OCI-LY3 (cell line): Measurements from ENCODE around the gene MICB.
"Not testable (repeated sequence)": the region's sequence is repeated elsewhere in the genome, so short reads cannot be mapped to it uniquely, and the experiment has no call there.

Experiments used
- H2AFZ ChIP-seq: fragments of 200-600, 300-600 bp; shearing (Covaris generic); 2 replicates; pipeline ENCODE4 v1.6.0; 2014; ENCODE audit warnings: antibody characterized with exemption, low read depth, low read length
- H3K27ac ChIP-seq: fragments of 200-600, 300-600 bp; sonication (generic); 2 replicates; pipeline ENCODE4 v1.5.1; 2014; ENCODE audit warnings: mild to moderate bottlenecking, low read length, moderate library complexity, mixed read lengths
- H3K27me3 ChIP-seq: fragments of 200-600, 300-600 bp; sonication (generic); 2 replicates; pipeline ENCODE4 v1.6.1; 2014; ENCODE audit warnings: low read depth, low read length, mixed read lengths
- H3K36me3 ChIP-seq: fragments of 200-600, 300-600 bp; sonication (generic); replicated peaks from 2 replicates; pipeline ENCODE3; 2014; ENCODE audit warnings: low read depth, low read length, mixed read lengths
- H3K4me1 ChIP-seq: fragments of 300-600, 200-600 bp; sonication (generic); 2 replicates; pipeline ENCODE4 v1.6.1; 2014; ENCODE audit warnings: low read length, mixed read lengths
- H3K4me2 ChIP-seq: fragments of 200-600, 300-600 bp; sonication (generic); 2 replicates; pipeline ENCODE4 v1.6.1; 2014; ENCODE audit warnings: low read length, mixed read lengths
- H3K4me3 ChIP-seq: fragments of 300-600, 200-600 bp; sonication (generic); 2 replicates; pipeline ENCODE4 v1.5.1; 2014; ENCODE audit warnings: antibody characterized with exemption, mild to moderate bottlenecking, low read length, moderate library complexity
- H3K79me2 ChIP-seq: fragments of 300-600, 200-600 bp; shearing (Covaris generic); 2 replicates; pipeline ENCODE4 v1.6.1; 2014; ENCODE audit warnings: mild to moderate bottlenecking, low read length, mixed read lengths
- H3K9ac ChIP-seq: fragments of 300-600, 200-600 bp; shearing (Covaris generic); 2 replicates; pipeline ENCODE4 v1.6.0; 2014; ENCODE audit warnings: mild to moderate bottlenecking, low read length, moderate library complexity
- H3K9me3 ChIP-seq: fragments of 200-600, 300-600 bp; shearing (Covaris generic); 2 replicates; pipeline ENCODE4 v1.6.1; 2014; ENCODE audit warnings: low read length, mixed read lengths; ENCODE audit not compliant: insufficient read depth
- H4K20me1 ChIP-seq: fragments of 200-600, 300-600 bp; sonication (generic); 2 replicates; pipeline ENCODE4 v1.6.1; 2016; ENCODE audit warnings: low read length, mixed read lengths; ENCODE audit not compliant: insufficient read depth
- CTCF ChIP-seq: fragments of 200-600, 300-600 bp; sonication (generic); IDR thresholded peaks from 2 replicates; pipeline ENCODE4 v1.5.1; 2014; ENCODE audit warnings: antibody characterized with exemption, low read length, low read depth
- EZH2phosphoT487 ChIP-seq: fragments of 200-600 bp; shearing (Covaris generic); IDR thresholded peaks from 2 replicates; pipeline ENCODE4 v1.6.1; 2018; ENCODE audit warnings: antibody characterized with exemption, mixed run types, low read depth

The MICB gene

GRCh38 chr6:31497531-31498476, at the start of gene MICB:
Gene MICB, plus strand, starts transcription at chr6:31498145. Its CDS starts 49 bp downstream, at chr6:31498194.
- Histone ChIP-seq H3K27ac (no peak within 1 kb of the TSS), H2AFZ (no peak within 1 kb of the TSS)

GRCh38 chr6:31450751-31451150, 47.2 kb upstream of the MICB start:
- H3K4me1 ChIP-seq, result peaks cover 3% of the 10 kb centered on the region; the same call in 1 of the 2 replicates
- H3K27me3 ChIP-seq, result peaks cover 26% of the 10 kb centered on the region
- H2AFZ ChIP-seq, result no peak overlapping the region
- no peak overlapping the region for H3K4me3 ChIP-seq
- TF ChIP-seq EZH2phosphoT487, result no peak
- no peak for TF ChIP-seq CTCF
- no peaks in the 10 kb centered on the region for H4K20me1 ChIP-seq
- H3K9me3 ChIP-seq, result no peaks in the 10 kb centered on the region
- no peak overlapping the region for H3K27ac ChIP-seq
- H3K9ac ChIP-seq, result no peak overlapping the region
- H3K4me2 ChIP-seq, result no peak overlapping the region
- no peaks in the 10 kb centered on the region for H3K79me2 ChIP-seq
- no peaks in the 10 kb centered on the region for H3K36me3 ChIP-seq

More at GRCh38 chr6:31497531-31498476, at the start of gene MICB:
- Histone ChIP-seq H3K9ac (no peak within 1 kb of the TSS), H3K27me3 (no peaks in the 10 kb centered on the region), H3K4me1 (0 out of 2 replicates have a peak, but pooled peaks cover 6% of the 10 kb centered on the region), H4K20me1 (0 out of 2 replicates have a peak, but pooled peaks cover 3% of the 10 kb centered on the region), H3K79me2 (peaks cover 21% of the 10 kb centered on the region), H3K4me3 (no peak within 1 kb of the TSS), H3K4me2 (no peak within 1 kb of the TSS), H3K36me3 (no peaks in the 10 kb centered on the region), H3K9me3 (no peaks in the 10 kb centered on the region)
- TF ChIP-seq CTCF, result no peak
- no peak for TF ChIP-seq EZH2phosphoT487

- H3K27me3 ChIP-seq, result peaks cover 36% of the 10 kb centered on the region
- H4K20me1 ChIP-seq, result no peaks in the 10 kb centered on the region
- TF ChIP-seq EZH2phosphoT487, result no peak
- TF ChIP-seq CTCF, result no peak
- no peaks in the 10 kb centered on the region for H3K36me3 ChIP-seq
- no peak overlapping the region for H3K4me3 ChIP-seq
- H2AFZ ChIP-seq, result no peak overlapping the region
- no peak overlapping the region for H3K27ac ChIP-seq
- no peak overlapping the region for H3K9ac ChIP-seq
- H3K4me1 ChIP-seq, result peaks cover 3% of the 10 kb centered on the region; the same call in 1 of the 2 replicates
- H3K79me2 ChIP-seq, result no peaks in the 10 kb centered on the region
- no peaks in the 10 kb centered on the region for H3K9me3 ChIP-seq
- H3K4me2 ChIP-seq, result no peak overlapping the region
Measured at GRCh38 chr6:31452859-31453258, 45.1 kb upstream of the MICB start.

- H3K9ac ChIP-seq, result no peak overlapping the region
- H3K4me2 ChIP-seq, result no peak overlapping the region
- peaks cover 3% of the 10 kb centered on the region; the same call in 1 of the 2 replicates for H3K4me1 ChIP-seq
- no peaks in the 10 kb centered on the region for H3K79me2 ChIP-seq
- H3K27me3 ChIP-seq, result peaks cover 36% of the 10 kb centered on the region
- no peak overlapping the region for H3K4me3 ChIP-seq
- no peak overlapping the region for H2AFZ ChIP-seq
- no peak overlapping the region for H3K27ac ChIP-seq
- no peak for TF ChIP-seq CTCF
- no peak for TF ChIP-seq EZH2phosphoT487
- H3K36me3 ChIP-seq, result no peaks in the 10 kb centered on the region
- H4K20me1 ChIP-seq, result no peaks in the 10 kb centered on the region
- H3K9me3 ChIP-seq, result no peaks in the 10 kb centered on the region
Measured at GRCh38 chr6:31453259-31453658, 44.7 kb upstream of the MICB start.

- H3K4me2 ChIP-seq, H3K9ac ChIP-seq, H3K4me3 ChIP-seq, H4K20me1 ChIP-seq, H3K27ac ChIP-seq, H3K36me3 ChIP-seq, H3K9me3 ChIP-seq, H2AFZ ChIP-seq: not testable (repeated sequence)
- H3K4me1 ChIP-seq, result peaks cover 19% of the 10 kb centered on the region
- peaks cover 15% of the 10 kb centered on the region for H3K27me3 ChIP-seq
- peaks cover 12% of the 10 kb centered on the region for H3K79me2 ChIP-seq
Measured at GRCh38 chr6:31459864-31460263, 38.1 kb upstream of the MICB start.
